Activated effector memory CD4-positive, alpha-beta T cell treated with anti-CD3 and anti-CD28 coated beads, Interleukin-2, amount 50 U/mL, for 16 hours (primary cell): ENCODE data around the gene PPP1CB.

Source experiments
- DNase-seq: peaks from one replicate; pipeline ENCODE4 v3.0.0-alpha.2; 2020

PPP1CB gene

DNA sequence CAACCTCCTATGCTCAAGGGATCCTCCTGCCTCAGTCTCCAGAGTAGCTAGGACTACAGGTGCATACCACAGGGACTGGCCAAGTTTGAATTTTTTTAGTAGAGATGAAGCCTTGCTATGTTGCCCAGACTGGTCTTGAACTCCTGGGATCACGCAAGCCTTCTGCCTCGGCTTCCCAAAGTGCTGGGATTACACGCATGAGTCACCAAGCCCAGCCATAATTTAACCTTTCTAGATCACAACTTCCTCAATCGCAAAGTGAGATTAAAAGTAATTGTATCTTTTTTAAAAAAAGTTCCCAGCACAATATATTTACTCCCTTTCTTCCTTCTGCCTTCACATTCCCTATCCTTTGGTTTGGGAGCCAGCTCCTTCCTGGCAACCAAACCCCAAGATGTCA lies 5.8 kb upstream of the PPP1CB start:
- DNase-seq = no peak

DNA sequence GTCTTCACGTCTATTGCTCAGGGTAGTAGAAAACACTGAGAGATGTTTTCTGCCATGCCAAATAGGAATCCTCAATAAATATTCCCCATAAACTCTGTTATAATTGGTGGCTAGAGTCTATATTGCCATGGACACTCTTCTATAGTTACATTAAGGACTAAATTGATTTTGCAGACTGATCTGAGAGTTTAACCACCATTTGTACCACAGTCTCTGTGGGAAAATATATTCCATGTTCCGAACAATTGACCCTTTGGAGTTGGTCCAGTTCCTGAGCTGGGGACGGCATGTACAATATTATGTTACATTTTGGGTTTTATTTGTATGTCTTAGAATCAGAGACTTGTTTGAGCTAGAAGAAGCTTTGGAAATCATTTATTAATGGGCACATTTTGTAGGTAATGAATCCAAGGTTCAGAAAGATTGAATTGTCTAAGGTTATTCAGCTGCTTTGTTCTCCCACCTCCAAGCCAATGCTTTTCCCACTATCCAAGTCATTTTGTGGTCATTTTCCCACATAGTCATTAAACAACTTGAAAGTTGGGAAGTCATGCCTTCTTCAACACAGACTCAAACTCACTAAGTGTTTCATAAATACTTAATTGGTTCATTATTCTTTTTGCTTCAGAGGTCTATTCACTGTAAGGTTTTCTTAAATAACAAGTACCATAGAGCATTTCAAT lies 5.1 kb upstream of the PPP1CB start:
- DNase-seq = no peak

DNA sequence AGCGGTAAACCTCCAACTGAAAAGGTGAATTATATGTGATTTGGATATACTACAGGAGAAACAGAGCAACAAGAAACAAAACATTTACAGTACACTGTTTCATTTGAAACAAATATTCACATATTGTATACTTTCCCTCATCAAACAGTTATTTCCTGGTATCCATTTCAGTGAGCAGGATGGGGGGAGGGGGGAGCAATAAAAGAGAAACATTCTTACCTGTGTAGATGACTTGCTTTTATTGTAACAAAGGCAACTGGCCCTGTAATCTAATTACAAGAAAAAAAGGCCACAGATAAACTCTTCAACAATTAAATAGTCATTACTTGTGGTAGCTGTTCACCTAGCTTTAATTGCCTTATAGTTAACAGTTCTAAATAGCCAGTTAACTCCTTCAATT lies 3.9 kb upstream of the PPP1CB start:
- DNase-seq = no peak

DNA sequence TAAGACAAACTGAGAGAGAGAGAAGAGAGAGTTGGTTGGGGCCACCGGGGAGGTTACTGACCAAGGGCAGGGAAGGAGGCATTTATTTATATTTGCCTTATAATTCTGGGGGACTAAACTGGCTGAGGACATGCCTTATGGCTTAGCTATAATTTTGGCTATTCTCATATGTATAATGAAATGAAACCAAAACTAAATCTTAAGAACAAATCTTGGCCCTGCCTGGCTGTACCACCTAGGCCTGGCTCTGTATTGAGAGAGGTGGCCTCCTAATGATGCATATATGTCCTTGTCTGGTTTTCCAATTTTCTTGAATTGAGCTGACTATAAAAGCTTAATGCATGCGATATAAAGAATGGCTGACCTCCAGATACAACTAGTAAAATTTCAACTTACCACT lies 3.5 kb upstream of the PPP1CB start:
- DNase-seq = no peak

DNA sequence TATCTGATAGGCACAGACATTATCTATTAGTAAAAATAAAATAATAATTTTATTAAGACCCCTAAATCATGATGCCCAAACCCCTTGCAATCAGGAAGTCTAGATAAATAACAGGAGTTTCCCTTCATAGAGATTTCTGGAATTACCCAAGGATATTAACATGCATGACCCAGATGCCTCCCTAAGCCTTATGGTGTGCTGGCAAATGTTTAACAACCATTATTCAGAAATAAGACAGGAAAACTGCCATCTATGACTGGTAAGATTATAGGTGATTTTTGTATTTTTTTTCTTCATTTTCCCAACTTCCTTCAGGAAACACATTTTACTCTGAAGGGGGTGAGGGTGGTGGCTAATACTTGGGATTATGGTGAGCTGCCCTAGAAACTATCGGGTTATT lies 2.7 kb upstream of the PPP1CB start:
- no peak for DNase-seq

DNA sequence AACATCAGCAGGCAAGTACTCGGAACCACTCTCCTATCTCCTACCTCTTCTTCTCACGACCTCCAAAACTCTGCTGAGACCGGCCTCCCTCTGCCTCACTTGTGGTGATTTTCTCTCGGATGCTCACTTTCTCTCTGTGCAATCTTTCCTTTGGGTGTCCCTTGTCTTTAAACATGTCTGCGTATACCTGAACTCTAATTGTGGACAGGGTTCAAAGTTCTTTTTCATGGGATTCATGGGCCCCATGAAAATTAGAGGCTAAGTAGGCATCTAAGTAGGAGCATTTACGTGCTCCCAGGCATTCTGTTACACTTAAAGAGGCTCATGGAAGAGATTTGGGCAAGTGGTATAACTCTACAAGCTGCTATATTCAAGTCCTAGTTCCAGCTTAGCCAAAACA lies 2.1 kb upstream of the PPP1CB start:
- DNase-seq = no peak

DNA sequence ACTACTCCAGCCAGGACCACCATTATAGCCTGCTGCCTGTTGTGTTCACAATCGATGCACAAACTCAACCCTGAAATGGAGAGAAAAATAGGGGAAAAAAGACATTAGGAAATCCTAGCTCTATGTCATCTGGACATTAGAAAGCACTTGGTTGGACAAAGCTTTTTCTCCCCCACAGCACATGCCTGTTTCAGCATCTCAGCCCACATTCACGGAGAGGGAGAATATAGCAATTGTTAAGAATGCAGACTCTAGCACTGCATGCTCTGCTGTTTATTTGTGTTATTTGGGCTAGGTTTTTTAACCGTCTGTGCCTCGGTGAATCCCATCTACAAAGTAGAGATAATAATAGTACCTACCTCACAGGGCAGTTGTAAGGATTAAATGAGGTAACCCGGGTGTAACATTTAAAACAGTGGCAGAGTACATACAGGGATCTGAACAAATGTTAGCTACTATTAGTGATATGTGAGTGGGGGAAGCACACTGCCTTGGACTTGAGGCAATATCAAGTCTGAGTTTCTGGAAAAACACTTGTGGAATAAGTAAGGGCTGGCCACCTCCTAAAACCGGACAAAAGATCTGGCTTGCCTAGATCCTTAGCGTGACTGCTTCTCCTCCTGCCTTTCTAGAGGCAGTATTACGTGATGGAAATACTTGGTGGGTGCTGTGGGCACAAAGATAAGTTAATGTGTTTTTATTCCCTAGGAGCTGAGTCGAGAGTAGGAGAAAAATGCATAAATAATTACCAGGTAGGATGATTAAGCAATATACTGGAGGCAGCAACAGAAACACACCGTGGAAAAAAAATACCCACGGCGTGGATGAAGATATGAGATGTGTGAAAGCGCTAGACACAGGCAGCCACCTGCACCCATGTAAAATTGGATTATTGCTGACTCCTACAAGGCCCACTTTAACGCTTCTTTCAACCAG lies 1.0 kb upstream of the PPP1CB start:
- peak; percentile 70 for DNase-seq

DNA sequence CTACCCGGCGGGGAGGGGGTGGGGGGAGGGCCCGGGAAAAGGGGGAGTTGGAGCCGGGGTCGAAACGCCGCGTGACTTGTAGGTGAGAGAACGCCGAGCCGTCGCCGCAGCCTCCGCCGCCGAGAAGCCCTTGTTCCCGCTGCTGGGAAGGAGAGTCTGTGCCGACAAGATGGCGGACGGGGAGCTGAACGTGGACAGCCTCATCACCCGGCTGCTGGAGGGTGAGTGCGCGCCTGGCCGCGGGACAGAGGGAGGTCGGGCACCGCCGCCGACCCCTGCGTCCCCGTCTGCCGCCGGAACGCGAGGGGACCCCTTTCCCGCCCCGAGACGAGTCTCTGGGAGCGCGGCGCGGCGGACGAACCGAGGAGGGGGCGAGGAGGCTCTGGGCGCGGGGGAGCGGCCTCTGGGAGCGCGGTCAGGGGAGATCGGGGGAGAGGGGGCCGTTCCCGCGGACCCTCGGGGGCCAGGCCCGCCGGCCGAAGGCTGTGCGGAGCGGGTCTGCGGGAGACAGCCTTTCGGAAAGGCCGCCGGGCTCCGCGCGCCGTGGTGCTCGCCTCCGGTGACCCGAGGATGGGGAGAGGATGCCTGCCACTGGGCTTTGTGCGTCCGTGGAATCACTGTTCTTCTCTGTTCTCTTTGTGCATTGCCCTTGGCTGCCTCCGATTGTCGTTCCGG lies 463 bp downstream of the PPP1CB start:
- DNase-seq = peak; percentile 79

DNA sequence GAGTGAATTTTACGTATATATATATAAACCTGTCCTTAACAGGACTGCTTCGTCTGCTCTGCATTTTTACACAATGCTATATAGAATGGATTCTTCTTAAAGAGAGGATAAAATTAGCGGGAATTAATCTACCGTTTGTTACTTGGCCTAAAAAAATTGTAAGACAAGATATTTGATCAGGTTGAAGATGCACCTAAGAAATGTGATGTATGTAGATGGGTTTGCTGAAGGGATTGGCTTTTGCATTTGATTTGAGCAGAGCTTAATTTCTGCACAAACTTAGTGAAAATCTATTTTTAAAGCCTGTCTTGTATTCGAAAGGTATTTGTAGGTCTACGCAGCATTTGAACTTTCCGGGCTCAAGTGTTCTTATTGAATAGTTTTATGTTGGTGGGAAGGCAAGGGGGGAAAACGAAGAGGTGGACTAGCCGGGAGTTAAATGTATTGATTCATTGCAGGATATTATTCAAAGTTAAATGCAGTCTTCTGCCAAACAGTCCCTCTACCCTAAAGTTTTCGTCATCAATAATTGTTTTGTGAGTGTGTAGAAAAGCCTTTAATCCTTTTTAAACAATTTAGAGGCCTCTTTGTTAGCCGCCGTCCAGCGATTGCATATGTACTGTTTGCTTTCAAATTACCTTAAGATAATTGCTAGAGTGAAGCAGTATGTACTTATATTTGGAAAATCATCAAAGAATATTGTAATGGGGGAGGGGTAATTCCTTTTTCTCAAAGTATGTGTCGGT lies 1.2 kb downstream of the PPP1CB start:
- DNase-seq = no peak

DNA sequence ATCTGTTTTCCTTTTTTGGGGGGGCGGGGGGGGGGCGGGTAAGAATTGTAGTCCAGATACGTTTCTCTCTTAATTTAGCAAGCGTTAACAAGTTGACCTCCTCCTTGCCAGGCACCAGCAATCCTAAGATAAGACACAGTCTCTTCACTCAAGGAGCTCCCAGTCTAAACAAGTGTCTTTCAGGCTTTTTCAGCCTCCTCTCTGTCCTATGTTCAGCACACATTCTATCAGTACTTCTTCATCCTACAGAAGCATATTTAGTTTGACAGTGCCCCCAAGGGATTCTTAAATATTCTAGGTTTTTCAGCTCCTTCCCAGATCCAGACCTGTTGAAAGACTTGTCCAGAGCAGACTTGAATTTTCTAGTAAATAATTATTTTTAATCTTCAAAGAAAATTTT lies 2.7 kb downstream of the PPP1CB start:
- DNase-seq = no peak

DNA sequence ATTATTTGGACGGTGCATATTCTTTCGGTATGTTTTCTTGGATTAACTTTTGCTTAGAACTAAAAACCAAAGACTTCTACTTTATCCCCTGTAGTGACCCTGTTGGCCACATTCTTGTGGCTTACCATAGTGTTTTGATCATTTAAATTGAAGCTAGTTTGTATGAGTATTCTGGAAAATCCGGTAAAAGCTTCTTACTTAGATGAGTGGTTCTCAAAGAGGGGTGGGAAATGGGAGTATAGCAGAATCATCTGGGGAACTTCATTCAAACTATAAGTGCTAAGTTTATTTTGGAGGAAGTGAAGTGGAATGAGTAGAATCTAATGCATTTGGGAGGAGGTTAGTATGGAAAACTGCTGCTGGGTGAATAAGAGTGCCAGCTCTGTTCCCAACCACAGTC lies 3.8 kb downstream of the PPP1CB start:
- DNase-seq = no peak

DNA sequence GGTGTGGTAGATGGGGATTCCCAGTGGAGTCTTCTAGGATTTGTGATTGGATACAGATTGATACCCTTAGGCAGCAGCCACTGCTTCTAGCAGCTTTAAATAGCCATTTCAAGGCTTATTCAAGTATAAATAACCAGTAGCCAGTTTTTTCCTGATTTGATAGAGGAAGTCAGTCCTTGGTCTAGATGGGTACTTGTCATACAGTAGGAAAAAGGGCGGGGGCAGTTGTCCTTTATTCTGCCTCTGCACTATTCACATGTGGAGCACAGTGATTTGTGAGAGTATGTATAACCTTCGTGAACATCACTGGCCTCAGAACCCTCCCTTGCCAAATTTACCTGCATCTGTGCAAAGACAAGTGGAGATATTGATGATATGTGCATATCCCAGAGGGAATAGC lies 6.8 kb downstream of the PPP1CB start:
- DNase-seq = no peak

DNA sequence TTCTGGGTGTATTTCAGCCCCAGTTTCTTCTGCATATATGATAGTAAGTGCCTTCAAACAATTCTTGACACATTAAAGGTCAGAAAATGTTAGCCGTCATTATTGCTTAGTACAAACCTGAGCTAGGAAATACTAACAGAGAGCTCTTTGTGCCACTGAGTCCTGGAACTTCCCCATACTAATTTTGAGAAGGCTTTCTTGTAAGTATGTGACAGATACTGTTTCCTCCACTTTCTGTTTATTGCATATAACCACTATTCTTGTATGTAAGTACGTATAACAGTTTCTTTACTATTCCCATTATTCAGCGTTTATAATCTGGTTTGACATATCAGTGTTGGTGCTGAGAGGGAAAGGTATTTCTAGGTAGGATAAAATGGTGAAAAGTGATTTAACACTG lies 9.8 kb downstream of the PPP1CB start:
- no peak for DNase-seq

DNA sequence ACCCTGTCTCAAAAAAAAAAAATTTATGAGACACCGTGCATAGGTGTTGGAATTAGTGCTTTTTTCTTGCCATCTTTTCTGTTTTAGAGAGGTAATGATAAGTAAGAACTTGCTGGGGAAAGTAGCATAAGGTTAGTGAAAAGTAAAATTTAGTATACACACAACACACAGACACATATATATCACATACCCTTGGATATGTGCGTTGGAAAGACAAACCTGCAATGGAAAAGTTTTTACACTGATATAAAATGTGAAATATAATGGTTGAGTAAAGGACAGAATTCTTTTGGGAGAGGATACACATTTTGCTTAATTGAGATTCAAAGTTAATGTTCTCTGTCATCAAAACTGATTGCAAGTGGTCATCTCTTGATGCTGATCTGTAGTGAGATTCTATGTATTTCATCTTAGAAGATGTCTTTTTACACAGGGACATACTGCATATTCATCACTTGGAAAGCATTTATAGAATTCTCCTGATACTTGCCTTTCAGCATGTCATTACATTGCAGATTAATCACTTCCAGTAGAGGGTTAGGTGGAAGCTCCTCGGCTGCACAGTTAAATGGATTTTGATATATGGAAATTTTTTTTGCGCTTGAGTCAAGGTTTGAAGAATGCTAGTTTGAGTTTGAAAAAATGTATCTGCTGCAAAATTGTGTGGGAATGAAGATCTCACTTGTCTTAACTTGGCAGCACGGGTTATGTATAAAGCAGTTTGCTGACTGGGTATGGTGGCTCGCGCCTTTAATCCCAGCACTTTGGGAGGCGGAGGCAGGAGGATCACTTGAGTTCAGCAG lies 13.5 kb downstream of the PPP1CB start:
- DNase-seq = no peak

DNA sequence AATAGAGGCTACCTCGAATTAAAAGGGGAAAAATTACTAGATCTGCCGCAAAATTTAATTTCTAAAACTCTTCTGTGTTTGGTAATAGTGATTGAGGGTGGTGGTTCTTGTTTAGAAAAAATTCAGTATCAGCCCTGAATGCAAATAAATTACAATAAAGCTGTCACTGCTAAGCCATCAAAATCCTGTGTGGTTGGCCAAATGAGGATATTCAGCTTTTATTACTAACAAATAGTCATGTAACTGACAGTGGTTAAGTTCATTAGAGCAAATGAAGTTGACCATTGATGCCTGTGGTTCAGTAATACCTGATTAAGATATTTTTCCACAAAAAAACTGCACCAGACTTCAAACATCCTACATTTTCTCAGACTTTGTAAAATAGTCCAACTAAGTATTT lies 14.4 kb downstream of the PPP1CB start:
- no peak for DNase-seq

DNA sequence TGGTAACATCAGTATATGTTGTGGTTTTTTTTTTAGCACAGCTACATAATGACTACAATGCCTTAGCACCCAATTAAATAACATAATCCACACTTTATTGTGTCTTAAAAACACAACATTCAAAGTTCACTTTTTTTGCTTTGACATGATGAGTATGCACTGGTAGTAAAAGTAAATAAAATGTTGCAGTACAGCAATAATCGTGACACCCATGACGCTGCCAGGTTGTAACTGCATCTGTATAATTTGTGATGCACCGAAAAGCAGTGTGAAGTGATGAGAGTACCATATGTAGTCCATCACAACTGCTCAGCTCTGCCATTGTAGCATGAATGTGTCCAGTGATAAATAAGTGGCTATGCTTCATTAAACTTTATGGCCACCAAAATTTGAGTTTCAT lies 15.7 kb downstream of the PPP1CB start:
- no peak for DNase-seq

DNA sequence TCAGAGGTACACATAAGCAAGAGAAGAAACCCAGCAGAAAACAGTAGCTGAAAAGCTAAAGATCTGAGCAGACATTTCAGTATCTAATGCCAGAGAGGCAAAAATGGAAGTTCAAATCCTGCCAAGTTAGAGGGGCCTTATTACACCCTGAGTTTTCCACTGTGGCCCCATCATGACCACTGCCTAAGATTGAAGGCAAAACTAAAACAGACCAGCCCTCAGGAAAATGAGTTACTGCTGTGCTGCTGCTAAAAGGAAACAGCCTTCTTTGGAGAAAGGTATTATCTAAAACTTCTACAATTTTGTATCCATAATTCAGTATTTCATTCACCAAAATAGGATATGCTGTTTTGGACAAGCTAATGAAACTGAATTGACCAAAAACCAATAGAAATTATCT lies 16.8 kb downstream of the PPP1CB start:
- DNase-seq = no peak

DNA sequence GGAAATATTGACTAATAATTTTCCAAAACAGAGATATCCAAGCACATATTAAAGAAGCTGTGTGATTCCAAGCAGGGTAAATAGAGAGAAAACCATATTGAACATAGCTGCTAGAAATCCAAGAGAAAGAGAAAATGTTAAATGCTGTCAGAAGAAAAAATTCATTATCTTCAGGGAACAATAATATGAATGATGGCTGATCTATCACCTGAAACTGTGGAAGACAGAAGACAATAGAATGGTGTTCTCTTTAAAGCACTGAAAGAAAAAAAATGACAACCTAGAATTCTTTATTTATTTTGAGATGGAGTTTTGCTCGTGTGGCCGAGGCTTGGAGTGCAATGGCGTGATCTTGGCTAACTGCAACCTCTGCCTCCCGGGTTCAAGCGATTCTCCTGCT lies 17.3 kb downstream of the PPP1CB start:
- DNase-seq = no peak

DNA sequence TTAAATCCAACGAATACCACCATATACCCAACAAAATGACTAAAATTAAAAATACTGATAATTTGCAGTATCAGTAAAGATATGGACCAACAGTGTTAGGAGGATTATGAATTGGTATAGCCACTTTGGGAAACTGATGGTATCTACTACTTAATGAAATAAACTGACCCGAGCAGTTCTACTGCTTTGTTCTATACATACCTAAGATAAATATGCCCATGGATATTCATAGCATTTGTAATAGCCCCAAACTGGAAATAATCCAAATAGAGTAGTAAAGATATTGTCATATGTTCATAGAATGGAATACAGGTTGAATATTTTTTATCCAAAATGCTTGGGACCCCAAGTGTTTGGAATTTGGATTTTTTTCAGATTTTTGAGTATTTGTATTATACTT lies 20.7 kb downstream of the PPP1CB start:
- no peak for DNase-seq

DNA sequence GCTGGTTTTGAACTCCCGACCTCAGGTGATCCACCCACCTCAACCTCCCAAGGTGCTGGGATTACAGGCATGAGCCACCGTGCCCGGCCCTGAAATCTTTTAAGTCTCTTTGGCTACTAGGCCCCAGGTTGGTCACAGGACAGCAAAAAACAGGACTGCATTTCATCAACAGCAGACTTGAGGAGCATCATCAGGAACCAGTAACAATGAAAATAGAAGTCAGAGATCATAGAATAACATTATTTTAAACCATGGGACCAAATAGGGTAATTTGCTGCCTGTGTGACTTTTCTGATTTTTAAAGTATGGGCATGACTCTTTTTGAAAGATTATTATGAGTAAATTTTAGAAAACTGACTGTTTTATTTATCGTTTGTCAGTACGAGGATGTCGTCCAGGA lies 24.8 kb downstream of the PPP1CB start:
- DNase-seq = no peak

DNA sequence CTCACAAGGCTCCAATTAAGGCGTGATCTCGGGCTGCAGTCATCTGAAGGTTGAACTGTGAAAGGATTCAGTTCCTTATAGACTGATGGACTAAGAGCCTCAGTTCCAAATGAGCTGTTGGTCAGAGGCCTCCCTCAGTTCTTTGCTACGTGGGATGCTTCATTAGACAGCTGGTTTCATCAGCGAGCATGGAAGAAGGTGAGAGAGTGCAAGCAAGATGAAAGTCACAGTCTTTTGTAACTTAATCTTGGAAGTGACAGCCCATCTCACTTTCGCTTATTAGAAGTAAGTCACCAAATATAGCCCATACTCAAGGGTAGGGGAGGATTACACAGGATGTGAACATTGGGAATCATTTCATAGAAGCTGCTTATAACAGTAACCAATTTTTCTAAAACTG lies 26.8 kb downstream of the PPP1CB start:
- DNase-seq = no peak

DNA sequence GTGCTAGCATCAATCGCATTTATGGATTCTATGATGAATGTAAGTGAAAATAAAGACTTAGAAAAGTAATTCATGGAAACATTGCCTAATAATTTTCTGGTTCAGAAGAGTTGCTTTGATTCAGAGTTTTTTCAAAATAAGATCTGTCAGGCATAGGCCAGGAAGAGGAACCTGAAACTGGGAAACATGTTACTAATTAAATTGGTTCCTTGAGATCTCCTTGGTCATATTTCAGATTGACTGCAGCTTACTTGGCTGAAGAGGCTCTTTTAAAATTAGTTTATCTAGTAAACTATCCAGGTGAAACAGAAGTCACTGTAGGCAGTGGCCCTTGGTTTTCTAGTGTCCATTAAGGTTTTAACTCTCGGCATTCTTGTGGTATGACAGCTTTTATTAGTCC lies 27.4 kb downstream of the PPP1CB start:
- no peak for DNase-seq
